IMR-90 (cell line): ENCODE data around the gene FCHSD2. TPM values are rescaled to one million over a fixed set of nuclear protein-coding genes. Genes with fewer than 3 reads are reported as not detected.

Source experiments
- ATAC-seq: fragments of 200-7000 bp; cut with Tn5 transposase; 2 replicates; pipeline ENCODE4 v1.9.1; 2020; ENCODE audit warnings: low read depth, mild to moderate bottlenecking, moderate library complexity
- BruUV-seq: library from RNA; stranded (reverse); fragments of 400-500 nt; replicated peaks from 2 replicates; lab custom pipeline; 2021; lab: Mats Ljungman, UMichigan
- CTCF ChIA-PET: fragments of 300-600 bp; formaldehyde crosslinking; extraction: SDS; loops from one replicate; lab custom pipeline; 2021; ENCODE audit warnings: antibody characterized with exemption; lab: Yijun Ruan, JAX
- POLR2A ChIA-PET: fragments of 300-600 bp; sonication (Branson Sonifier 250); formaldehyde crosslinking; loops from one replicate; lab custom pipeline; 2022; ENCODE audit warnings: antibody characterized with exemption; ENCODE audit not compliant: unreplicated experiment; lab: Charles Lee
- DNase-seq: peaks from one replicate; pipeline ENCODE4 v3.0.0; 2013
- H2AFZ ChIP-seq: replicated peaks from 2 replicates; pipeline ENCODE3; 2013; ENCODE audit warnings: low read length, mild to moderate bottlenecking; ENCODE audit not compliant: poor library complexity
- H2AK5ac ChIP-seq: 2 replicates; pipeline ENCODE4 v1.6.1; 2013; ENCODE audit warnings: low read depth, low read length, inconsistent platforms
- H2AK9ac ChIP-seq: replicated peaks from 2 replicates; pipeline ENCODE3; 2013; ENCODE audit warnings: mild to moderate bottlenecking, low read depth, low read length, moderate library complexity; ENCODE audit not compliant: poor library complexity
- H2BK120ac ChIP-seq: 2 replicates; pipeline ENCODE4 v1.6.1; 2013; ENCODE audit warnings: low read depth, low read length, inconsistent platforms
- H2BK15ac ChIP-seq: 3 replicates; pipeline ENCODE4 v1.6.1; 2013; ENCODE audit warnings: low read depth, low read length, inconsistent platforms
- H2BK20ac ChIP-seq: 2 replicates; pipeline ENCODE4 v1.6.1; 2013; ENCODE audit warnings: low read depth, mild to moderate bottlenecking, inconsistent platforms, low read length, moderate library complexity
- H2BK5ac ChIP-seq: 2 replicates; pipeline ENCODE4 v1.6.1; 2013; ENCODE audit warnings: mild to moderate bottlenecking, low read depth, low read length, inconsistent platforms; ENCODE audit not compliant: poor library complexity, severe bottlenecking
- H3K14ac ChIP-seq: replicated peaks from 2 replicates; pipeline ENCODE4 v1.6.1; 2013; ENCODE audit warnings: low read depth, low read length, inconsistent platforms
- H3K18ac ChIP-seq: 2 replicates; pipeline ENCODE4 v1.6.1; 2013; ENCODE audit warnings: low read depth, low read length, control low read depth
- H3K23ac ChIP-seq: 2 replicates; pipeline ENCODE4 v1.6.1; 2013; ENCODE audit warnings: low read depth, low read length, inconsistent platforms
- H3K27ac ChIP-seq: 2 replicates; pipeline ENCODE4 v1.5.1; 2013; ENCODE audit warnings: mild to moderate bottlenecking, control low read depth, low read length; ENCODE audit not compliant: insufficient read depth
- H3K27me3 ChIP-seq: 2 replicates; pipeline ENCODE4 v1.6.1; 2013; ENCODE audit warnings: low read length; ENCODE audit not compliant: control insufficient read depth, insufficient read depth
- H3K36me3 ChIP-seq: 2 replicates; pipeline ENCODE4 v1.6.1; 2013; ENCODE audit warnings: low read length, mixed read lengths; ENCODE audit not compliant: control insufficient read depth, insufficient read depth
- H3K4ac ChIP-seq: 2 replicates; pipeline ENCODE4 v1.6.1; 2013; ENCODE audit warnings: low read depth, low read length, inconsistent platforms
- H3K4me1 ChIP-seq: 2 replicates; pipeline ENCODE4 v1.6.1; 2013; ENCODE audit warnings: low read length, mixed read lengths; ENCODE audit not compliant: control insufficient read depth, insufficient read depth
- H3K4me2 ChIP-seq: 2 replicates; pipeline ENCODE4 v1.6.1; 2013; ENCODE audit warnings: low read depth, mild to moderate bottlenecking, control low read depth, low read length, moderate library complexity
- H3K4me3 ChIP-seq: 2 replicates; pipeline ENCODE4 v1.5.1; 2013; ENCODE audit warnings: low read depth, mild to moderate bottlenecking, control low read depth, low read length, moderate library complexity; ENCODE audit not compliant: insufficient read depth
- H3K56ac ChIP-seq: 2 replicates; pipeline ENCODE4 v1.6.1; 2013; ENCODE audit warnings: low read length, inconsistent platforms; ENCODE audit not compliant: insufficient read depth; ENCODE audit errors: extremely low read depth
- H3K79me1 ChIP-seq, 2 experiments: 2 replicates each; pipeline ENCODE4 v1.6.1; 2013; ENCODE audit warnings: low read length in 2 of 2, inconsistent platforms in 1 of 2, low read depth in 1 of 2
- H3K9ac ChIP-seq: 2 replicates; pipeline ENCODE4 v1.6.1; 2013; ENCODE audit warnings: low read depth, low read length, control low read depth
- H3K9me1 ChIP-seq: 2 replicates; pipeline ENCODE4 v1.6.1; 2013; ENCODE audit warnings: low read length, inconsistent platforms; ENCODE audit not compliant: insufficient read depth
- H3K9me3 ChIP-seq: 2 replicates; pipeline ENCODE4 v1.6.1; 2013; ENCODE audit warnings: low read length; ENCODE audit not compliant: control insufficient read depth, insufficient read depth
- H4K20me1 ChIP-seq: 2 replicates; pipeline ENCODE4 v1.6.1; 2013; ENCODE audit warnings: low read length, inconsistent platforms; ENCODE audit not compliant: insufficient read depth
- H4K5ac ChIP-seq: 2 replicates; pipeline ENCODE4 v1.6.1; 2013; ENCODE audit warnings: mild to moderate bottlenecking, low read depth, low read length, control low read depth
- H4K8ac ChIP-seq, 2 experiments: 2 replicates each; pipeline ENCODE4 v1.6.1; 2013; ENCODE audit warnings: low read depth in 2 of 2, low read length in 2 of 2, control low read depth in 1 of 2, inconsistent platforms in 1 of 2
- H4K91ac ChIP-seq: 2 replicates; pipeline ENCODE4 v1.6.1; 2013; ENCODE audit warnings: low read depth, low read length, inconsistent platforms; ENCODE audit not compliant: insufficient read depth
- BHLHE40 ChIP-seq: fragments of 150-350 bp; IDR thresholded peaks from 2 replicates; pipeline ENCODE4 v1.6.1; 2016; ENCODE audit warnings: mild to moderate bottlenecking, low read depth, low read length
- CEBPB ChIP-seq: IDR thresholded peaks from 2 replicates; pipeline ENCODE4 v1.6.1; 2012; ENCODE audit warnings: low read depth, low read length, improper control_type of control experiment
- CHD1 ChIP-seq: IDR thresholded peaks from 2 replicates; pipeline ENCODE4 v1.6.1; 2012; ENCODE audit warnings: low read depth, low read length, improper control_type of control experiment
- MAFK ChIP-seq: IDR thresholded peaks from 2 replicates; pipeline ENCODE4 v1.6.1; 2012; ENCODE audit warnings: low read depth, low read length, improper control_type of control experiment
- MAZ ChIP-seq: IDR thresholded peaks from 2 replicates; pipeline ENCODE4 v1.6.1; 2012; ENCODE audit warnings: low read depth, mild to moderate bottlenecking, low read length, improper control_type of control experiment, moderate library complexity, borderline replicate concordance
- MXI1 ChIP-seq: IDR thresholded peaks from 2 replicates; pipeline ENCODE4 v1.6.1; 2012; ENCODE audit warnings: low read depth, mild to moderate bottlenecking, low read length, moderate library complexity, borderline replicate concordance
- NFE2L2 ChIP-seq: fragments of 150-350 bp; IDR thresholded peaks from 2 replicates; pipeline ENCODE4 v1.6.1; 2016; ENCODE audit warnings: low read depth, mild to moderate bottlenecking, low read length
- POLR2A ChIP-seq: IDR thresholded peaks from 2 replicates; pipeline ENCODE4 v1.6.1; 2012; ENCODE audit warnings: mild to moderate bottlenecking, low read depth, low read length
- RAD21 ChIP-seq: IDR thresholded peaks from 2 replicates; pipeline ENCODE4 v1.6.1; 2012; ENCODE audit warnings: low read length, improper control_type of control experiment
- RCOR1 ChIP-seq: IDR thresholded peaks from 2 replicates; pipeline ENCODE4 v1.6.1; 2012; ENCODE audit warnings: mild to moderate bottlenecking, low read length, improper control_type of control experiment; ENCODE audit not compliant: insufficient replicate concordance
- RFX5 ChIP-seq: IDR thresholded peaks from 2 replicates; pipeline ENCODE4 v1.8.0; 2012; ENCODE audit warnings: low read depth, mild to moderate bottlenecking, low read length, moderate library complexity
- SMC3 ChIP-seq: fragments of 150-350 bp; IDR thresholded peaks from 2 replicates; pipeline ENCODE4 v1.6.1; 2016; ENCODE audit warnings: low read depth, mild to moderate bottlenecking, antibody characterized with exemption, low read length, moderate library complexity
- WGBS, 2 experiments: methylation state at CpG; one replicate each; pipeline versions ENCODE4 v1.1.5 to v1.1.7; 2013; ENCODE audit warnings: missing lambda C conversion rate in 2 of 2; ENCODE audit not compliant: insufficient read length in 1 of 2; ENCODE audit errors: extremely low coverage in 2 of 2; 5-methylcytosine and 5-hydroxymethylcytosine counted together
- dilution Hi-C: fragments of 300-500 bp; cut with HindIII; formaldehyde crosslinking; loops from one replicate; pipeline ENCODE4 v1.14.3; 2018; ENCODE audit warnings: low sequenced_read_pairs; ENCODE audit not compliant: unreplicated experiment
- in situ Hi-C: fragments of 300-500 bp; cut with MboI; formaldehyde crosslinking; loops from 3 replicates; pipeline ENCODE4 v1.14.3; 2019; ENCODE audit warnings: low sequenced_read_pairs, inconsistent platforms, mixed read lengths
- intact Hi-C: fragments of 100-400 bp; cut with micrococcal nuclease; formaldehyde crosslinking; loops from 2 replicates; pipeline ENCODE4 v1.10.0; 2022
- polyA plus RNA-seq, 3 experiments: library from polyadenylated mRNA; depleted of rRNA; stranded (reverse); fragments of >200 nt; gene quantifications; 2 replicates each; pipeline ENCODE4 v1.2.3, GENCODE V29; 2012; ENCODE audit warnings: low replicate concordance in 1 of 3
- total RNA-seq: library from RNA; depleted of rRNA; stranded (reverse); fragments of >200 nt; gene quantifications from 2 replicates; pipeline ENCODE4 v1.2.3, GENCODE V29; 2012
- TF ChIP-seq, protein P1 (sequence below): conservative IDR thresholded peaks from 2 replicates; pipeline ENCODE4 v1.5.1; 2012; ENCODE audit warnings: mild to moderate bottlenecking, low read depth, low read length, improper control_type of control experiment

The FCHSD2 gene
- total and polyA plus RNA-seq, 2 of the 4 experiments (the other 2 are of a cell fraction) = 5.9 to 18.7 TPM

DNA sequence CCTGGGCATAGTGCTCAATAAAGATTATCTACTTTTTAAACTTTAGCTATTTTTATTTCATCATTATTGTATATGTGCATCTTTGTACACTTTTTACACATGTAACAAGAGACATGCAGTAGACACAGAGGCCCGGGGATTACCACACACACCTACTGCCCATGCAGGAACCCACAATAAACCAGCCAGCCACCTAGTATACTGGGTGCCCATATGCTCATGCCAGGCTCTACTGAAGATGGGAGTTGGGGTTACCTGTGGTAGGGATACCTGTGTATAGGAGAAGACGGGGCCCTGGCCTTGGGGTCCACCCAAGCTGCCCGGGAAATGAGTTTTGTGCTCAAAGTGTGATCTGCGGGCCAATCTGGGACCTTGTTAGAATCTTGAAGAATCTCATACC lies 44.8 kb upstream of the FCHSD2 start:
- dilution Hi-C loops = no loop called here
- no peak for TF ChIP-seq RFX5
- TF ChIP-seq MXI1 = no peak
- no peak for TF ChIP-seq MAZ
- TF ChIP-seq CHD1 = no peak
- TF ChIP-seq CEBPB = no peak
- no peak for TF ChIP-seq NFE2L2
- no peak for TF ChIP-seq POLR2A
- TF ChIP-seq RCOR1 = no peak
- no peak for TF ChIP-seq RAD21
- TF ChIP-seq, protein P1, sequence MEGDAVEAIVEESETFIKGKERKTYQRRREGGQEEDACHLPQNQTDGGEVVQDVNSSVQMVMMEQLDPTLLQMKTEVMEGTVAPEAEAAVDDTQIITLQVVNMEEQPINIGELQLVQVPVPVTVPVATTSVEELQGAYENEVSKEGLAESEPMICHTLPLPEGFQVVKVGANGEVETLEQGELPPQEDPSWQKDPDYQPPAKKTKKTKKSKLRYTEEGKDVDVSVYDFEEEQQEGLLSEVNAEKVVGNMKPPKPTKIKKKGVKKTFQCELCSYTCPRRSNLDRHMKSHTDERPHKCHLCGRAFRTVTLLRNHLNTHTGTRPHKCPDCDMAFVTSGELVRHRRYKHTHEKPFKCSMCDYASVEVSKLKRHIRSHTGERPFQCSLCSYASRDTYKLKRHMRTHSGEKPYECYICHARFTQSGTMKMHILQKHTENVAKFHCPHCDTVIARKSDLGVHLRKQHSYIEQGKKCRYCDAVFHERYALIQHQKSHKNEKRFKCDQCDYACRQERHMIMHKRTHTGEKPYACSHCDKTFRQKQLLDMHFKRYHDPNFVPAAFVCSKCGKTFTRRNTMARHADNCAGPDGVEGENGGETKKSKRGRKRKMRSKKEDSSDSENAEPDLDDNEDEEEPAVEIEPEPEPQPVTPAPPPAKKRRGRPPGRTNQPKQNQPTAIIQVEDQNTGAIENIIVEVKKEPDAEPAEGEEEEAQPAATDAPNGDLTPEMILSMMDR = no peak
- no peak for TF ChIP-seq SMC3
- no peak for TF ChIP-seq MAFK
- TF ChIP-seq BHLHE40 = no peak
- Histone ChIP-seq H3K9me1 (peaks cover 19% of the 10 kb centered on the region), H3K18ac (no peak overlapping the region), H4K20me1 (no peaks in the 10 kb centered on the region), H2AFZ (no peak overlapping the region), H3K14ac (no peak overlapping the region), H3K9ac (no peak overlapping the region), H3K4ac (peak overlapping the region; percentile 13; the same call in 1 of the 2 replicates), H3K36me3 (no peaks in the 10 kb centered on the region), H3K27ac (no peak overlapping the region), H3K79me1 (no peaks in the 10 kb centered on the region), H3K27me3 (peaks cover 1% of the 10 kb centered on the region; the same call in 1 of the 2 replicates), H3K4me3 (no peak overlapping the region), H2BK20ac (no peak overlapping the region), H3K23ac (no peak overlapping the region), H3K9me3 (no peaks in the 10 kb centered on the region), H2BK15ac (no peak overlapping the region), H2BK120ac (no peak overlapping the region), H3K4me1 (peaks cover 7% of the 10 kb centered on the region), H3K4me2 (no peak overlapping the region), H3K56ac (no peak overlapping the region), H4K8ac (no peak overlapping the region), H4K91ac (no peak overlapping the region), H2BK5ac (no peak overlapping the region), H4K5ac (no peak overlapping the region), H2AK9ac (peak overlapping the region; percentile 44), H2AK5ac (no peak overlapping the region)
- CTCF ChIA-PET = interaction anchor here (0.6 to 6.0 kb wide), 6 partner anchors 46 to 260 kb away, joined by 3 to 34 read pairs (median 4); no protein-coding TSS in a partner anchor
- in situ Hi-C loops = loop anchor here (5.0 kb wide), 1 partner anchor 100 kb away; no protein-coding TSS in a partner anchor
- no CpG with 5 or more reads among the region's 4 CpGs for WGBS, 2 experiments
- ATAC-seq (no peak), DNase-seq (no peak)
- no TSS peak for BruUV-seq
- intact Hi-C loops = no loop called here
- POLR2A ChIA-PET = no interaction called here
